K562 (cell line): ENCODE results near the gene UBXN11. TPM values are rescaled to one million over a fixed set of nuclear protein-coding genes. Genes with fewer than 3 reads are reported as not detected.

Experiments used
- ARID2 ChIP-seq: fragments of 450-650 bp; IDR thresholded peaks from 2 replicates; pipeline ENCODE4 v1.6.1; 2017; ENCODE audit warnings: antibody characterized with exemption, mild to moderate bottlenecking
- ATF2 ChIP-seq: sonication (generic); formaldehyde crosslinking; IDR thresholded peaks from 2 replicates; pipeline ENCODE4 v1.8.1; 2022; ENCODE audit warnings: missing genetic modification reagents
- BACH1 ChIP-seq: fragments of 200-800 bp; sonication (Bioruptor generic); IDR thresholded peaks from 2 replicates; pipeline ENCODE4 v1.6.1; 2016; ENCODE audit warnings: missing genetic modification characterization, missing compliant biosample characterization
- C11orf30 ChIP-seq: fragments of 450-650 bp; IDR thresholded peaks from 2 replicates; pipeline ENCODE4 v1.6.1; 2016; ENCODE audit warnings: low read depth, mild to moderate bottlenecking
- CBFA2T2 ChIP-seq: fragments of 450-650 bp; conservative IDR thresholded peaks from 2 replicates; pipeline ENCODE4 v1.6.1; 2017; ENCODE audit warnings: mild to moderate bottlenecking
- CREB3L1 ChIP-seq: fragments of 450-650 bp; IDR thresholded peaks from 2 replicates; pipeline ENCODE4 v1.6.1; 2014; ENCODE audit warnings: low read depth, mild to moderate bottlenecking, moderate library complexity, borderline replicate concordance
- CREM ChIP-seq: IDR thresholded peaks from 2 replicates; pipeline ENCODE4 v1.6.1; 2014; ENCODE audit warnings: antibody characterized with exemption, low read depth
- ETS1 ChIP-seq: conservative IDR thresholded peaks from 2 replicates; pipeline ENCODE4 v1.6.1; 2011; ENCODE audit warnings: low read depth, mild to moderate bottlenecking, low read length; ENCODE audit not compliant: control insufficient read depth
- HDAC1 ChIP-seq, 2 experiments: fragments of 450-650 bp; IDR thresholded peaks; 2 replicates each; pipeline ENCODE4 v1.6.1; 2016 to 2017; ENCODE audit warnings: inconsistent platforms in 1 of 2, mild to moderate bottlenecking in 1 of 2, moderate library complexity in 1 of 2
- HMG20B ChIP-seq: fragments of 250-450 bp; sonication (Bioruptor Pico); IDR thresholded peaks from 2 replicates; pipeline ENCODE4 v1.5.0; 2021; ENCODE audit warnings: mild to moderate bottlenecking
- HMGXB4 ChIP-seq: sonication (generic); formaldehyde crosslinking; IDR thresholded peaks from 2 replicates; pipeline ENCODE4 v1.8.1; 2023; ENCODE audit warnings: mild to moderate bottlenecking, missing genetic modification reagents
- HNRNPLL ChIP-seq: fragments of 200-400 bp; formaldehyde crosslinking; IDR thresholded peaks from 2 replicates; pipeline ENCODE4 v1.6.1; 2017; ENCODE audit warnings: low read length, low read depth, mild to moderate bottlenecking; ENCODE audit not compliant: poor library complexity, severe bottlenecking
- HNRNPUL1 ChIP-seq: fragments of 200-400 bp; formaldehyde crosslinking; IDR thresholded peaks from 2 replicates; pipeline ENCODE4 v1.6.1; 2017; ENCODE audit warnings: low read length
- MAFG ChIP-seq: fragments of 450-650 bp; conservative IDR thresholded peaks from 2 replicates; pipeline ENCODE4 v1.6.1; 2016; ENCODE audit warnings: missing genetic modification characterization, missing compliant biosample characterization
- OTX1 ChIP-seq: fragments of 450-650 bp; formaldehyde crosslinking; IDR thresholded peaks from 2 replicates; pipeline ENCODE4 v1.4.0; 2022; ENCODE audit warnings: mild to moderate bottlenecking
- POLR3G ChIP-seq: IDR thresholded peaks from 2 replicates; pipeline ENCODE4 v1.6.1; 2011; ENCODE audit not compliant: insufficient read length, insufficient replicate concordance; ENCODE audit errors: extremely low read depth
- SMARCB1 ChIP-seq: IDR thresholded peaks from 2 replicates; pipeline ENCODE4 v1.6.1; 2011; ENCODE audit warnings: improper control_type of control experiment, low read depth; ENCODE audit not compliant: insufficient read length
- SUPT5H ChIP-seq: fragments of 450-650 bp; IDR thresholded peaks from 2 replicates; pipeline ENCODE4 v1.6.1; 2016
- ZNF124 ChIP-seq: sonication (generic); formaldehyde crosslinking; IDR thresholded peaks from 2 replicates; pipeline ENCODE4 v1.8.1; 2022; ENCODE audit warnings: missing genetic modification reagents
- ZNF280B ChIP-seq: fragments of 250-450 bp; sonication (Bioruptor Pico); IDR thresholded peaks from 2 replicates; pipeline ENCODE4 v1.5.1; 2021; ENCODE audit warnings: mild to moderate bottlenecking
- ZNF316 ChIP-seq: fragments of 450-650 bp; IDR thresholded peaks from 2 replicates; pipeline ENCODE4 v1.6.1; 2016
- ZNF785 ChIP-seq: fragments of 250-450 bp; sonication (Bioruptor Pico); IDR thresholded peaks from 2 replicates; pipeline ENCODE4 v1.4.0; 2020; ENCODE audit warnings: mild to moderate bottlenecking
- polyA plus RNA-seq, 8 experiments: library from polyadenylated mRNA; depleted of rRNA in 4 of 8; stranded (reverse) in 5 of 8; unstranded in 3 of 8; fragments of >200 nt; fragmentation: Nextera tagmentation in 2 of 8; fragmentation: Illumina TruSeq in 1 of 8; extraction: Ambion mirVana in 2 of 8; extraction: Trizol in 1 of 8; gene quantifications; 2 replicates each; pipeline versions ENCODE4 v1.2.1 to v1.2.3, GENCODE V29; 2011 to 2014; ENCODE audit warnings: inconsistent platforms in 1 of 8, missing spikeins in 1 of 8
- total RNA-seq, 7 experiments: library from RNA; depleted of rRNA in 6 of 7; stranded (reverse); fragments of >200 nt in 6 of 7; fragmentation: Illumina TruSeq in 2 of 7; extraction: Trizol in 2 of 7; gene quantifications; 2 replicates each; pipeline versions ENCODE4 v1.2.1 to v1.2.3, GENCODE V29; 2011 to 2021; ENCODE audit warnings: low replicate concordance in 1 of 7

UBXN11 gene
- total and polyA plus RNA-seq, 9 of the 15 experiments (the other 6 are each of a cell fraction or from before 2014, with no cell fraction given) = 0.48 to 34.3 (median 11.3) TPM

GRCh38 chr1:26275580-26276431 is 30.6 kb downstream of the UBXN11 start (continued):
- TF ChIP-seq CREB3L1 (no peak; the same call in 1 of the 2 replicates), OTX1 (CRISPR knock-in tag) (no peak), HDAC1 (IDR thresholded peaks at IDR 0.05) (peak in 1 of 2 experiments; percentile 70; a peak in 2 of 4 replicates), ATF2 (CRISPR knock-in tag) (no peak), MAFG (tag) (no peak), ETS1 (0 out of 2 replicates have a peak, but pooled peaks have one; percentile 6), CBFA2T2 (0 out of 2 replicates have a peak, but pooled peaks have one; percentile 36), HMG20B (CRISPR knock-in tag) (no peak), ZNF280B (CRISPR knock-in tag) (no peak), ARID2 (0 out of 2 replicates have a peak, but pooled peaks have one; percentile 39), HMGXB4 (CRISPR knock-in tag) (no peak), CREM (peak; percentile 66), POLR3G (no peak), SMARCB1 (peak; percentile 35), ZNF785 (CRISPR knock-in tag) (no peak), HNRNPLL (no peak), HNRNPUL1 (no peak), ZNF124 (CRISPR knock-in tag) (no peak), BACH1 (0 out of 2 replicates have a peak, but pooled peaks have one; percentile 48), ZNF316 (no peak), SUPT5H (no peak), C11orf30 (no peak)
